Urothelium cell line (cell line): ENCODE results near the gene RTP5.

Source experiments
- DNase-seq: peaks from one replicate; pipeline ENCODE4 v3.0.0; 2011; ENCODE audit warnings: low spot score, mixed read lengths
- FAIRE-seq: peaks from 2 replicates; lab custom pipeline; 2011; peaks lifted over from hg19 to GRCh38; lab: Jason Lieb, UNC

Gene RTP5

DNA sequence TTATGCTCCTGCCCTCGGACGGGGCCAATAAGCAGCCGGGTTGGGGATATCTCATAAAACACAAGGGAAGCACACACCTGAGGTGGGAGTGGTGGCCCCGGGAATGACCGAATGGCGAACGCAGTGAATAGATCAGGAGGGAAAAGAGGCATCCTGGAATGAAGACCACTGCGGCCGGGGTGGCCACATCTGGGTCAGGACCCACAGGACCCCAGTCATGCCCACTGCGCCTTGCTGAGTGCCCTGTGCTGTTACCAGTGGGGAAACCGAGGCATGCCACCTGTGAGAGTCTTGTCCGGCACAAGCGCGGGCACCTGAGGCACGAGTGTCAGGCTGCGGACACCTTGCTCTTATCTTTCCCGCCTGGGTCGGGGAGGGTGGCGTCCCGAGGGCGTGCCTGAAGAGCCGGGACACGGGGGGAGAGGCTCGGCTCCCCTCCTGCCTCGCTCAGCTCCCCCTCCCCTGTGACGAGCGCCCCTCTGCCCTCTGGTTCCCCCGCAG lies 12.4 kb upstream of the RTP5 start:
- DNase-seq, result no peak
- FAIRE-seq, result no peak

DNA sequence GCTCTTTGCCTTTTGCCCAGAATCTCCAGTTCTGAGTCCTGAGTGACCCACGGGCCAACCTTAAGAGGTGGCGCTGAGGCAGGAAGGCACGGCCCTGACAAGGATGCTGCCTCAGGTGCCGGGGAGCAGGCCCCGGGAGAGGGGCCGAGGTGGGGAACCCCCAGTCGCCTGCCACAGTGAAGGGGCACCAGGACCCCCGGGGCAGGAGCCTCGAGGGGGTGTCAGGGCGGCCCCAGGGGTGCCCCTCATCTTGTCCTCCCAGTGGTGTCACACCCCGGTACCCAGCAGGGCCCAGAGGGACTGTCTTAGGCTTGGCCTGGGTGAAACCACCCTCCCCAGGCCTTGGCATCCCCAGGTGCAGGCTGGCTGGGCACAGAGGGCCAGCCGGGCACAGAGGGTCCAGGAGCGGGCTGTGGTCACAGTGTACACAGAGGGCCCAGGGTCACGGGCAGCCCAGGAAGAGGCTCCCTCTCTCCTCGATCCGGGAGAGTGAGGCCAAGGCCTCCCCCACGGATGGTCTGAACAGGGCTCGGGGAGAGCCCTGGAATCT lies 11.9 kb upstream of the RTP5 start:
- FAIRE-seq (no peak), DNase-seq (no peak)

DNA sequence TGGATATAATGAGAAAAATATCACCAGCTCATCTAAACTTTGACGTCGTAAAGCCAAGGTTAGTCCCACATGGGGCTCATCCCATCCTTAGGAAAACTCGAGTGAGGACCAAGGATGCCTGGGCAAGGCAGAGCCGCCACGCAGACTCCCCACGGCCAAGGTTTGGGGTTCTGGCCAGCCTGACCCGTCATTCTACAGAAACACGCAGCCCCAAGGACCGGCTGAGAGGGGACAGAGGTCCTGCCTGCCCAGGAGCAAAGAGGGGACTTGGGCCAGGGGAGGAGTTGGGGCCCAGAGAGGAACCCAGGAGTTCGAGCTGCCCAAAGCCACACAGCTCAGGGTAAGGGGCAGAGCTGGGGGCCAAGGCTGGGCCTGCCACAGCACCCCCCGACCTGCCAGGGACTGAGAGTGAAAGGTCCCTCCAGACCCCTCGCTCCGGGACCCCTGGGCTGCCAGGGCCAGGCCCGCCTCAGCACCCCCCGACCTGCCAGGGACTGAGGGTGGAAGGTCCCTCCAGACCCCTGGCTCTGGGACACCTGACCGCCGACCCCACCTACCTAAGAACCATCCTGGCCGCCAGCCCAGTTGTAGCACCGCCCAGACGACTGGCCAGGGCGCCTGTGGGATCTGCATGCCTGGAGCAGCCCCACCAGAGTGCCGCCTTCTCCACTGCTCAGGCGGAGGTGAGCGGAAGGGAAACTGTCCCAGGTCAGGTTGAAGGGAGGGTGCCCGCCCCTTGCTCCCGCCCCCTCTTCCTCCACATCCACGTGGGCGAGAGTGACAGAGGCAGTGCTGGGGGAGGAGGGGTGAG lies 11.1 kb upstream of the RTP5 start, which contains the start of gene PDCD1:
TSS of gene PDCD1 (minus strand) at position 689 of the 811 bp plus-strand sequence. CDS start at position 633, 56 bp downstream.
- FAIRE-seq (no peak), DNase-seq (peak; percentile 54)

DNA sequence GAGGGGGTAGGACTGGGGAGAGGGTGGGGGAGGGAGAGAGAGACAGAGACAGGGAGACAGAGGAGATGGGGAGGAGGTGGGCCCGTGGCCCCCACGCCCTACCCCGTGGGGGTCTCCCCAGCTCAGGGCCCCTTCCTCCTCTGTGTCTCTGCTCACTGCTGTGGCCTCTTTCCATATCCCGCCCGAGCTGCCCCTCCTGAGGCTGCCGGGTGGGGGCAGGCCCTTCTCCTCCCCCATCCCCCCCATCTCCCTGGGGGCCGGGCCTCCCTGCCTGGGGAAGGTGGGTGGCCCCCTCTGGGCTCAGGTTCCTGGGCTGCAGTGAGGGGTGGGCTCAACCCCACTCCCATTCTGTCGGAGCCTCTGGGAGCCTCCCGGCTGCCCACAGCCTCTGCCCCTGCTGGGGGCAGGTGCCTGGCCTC lies 10.5 kb upstream of the RTP5 start:
- DNase-seq (no peak), FAIRE-seq (no peak)

DNA sequence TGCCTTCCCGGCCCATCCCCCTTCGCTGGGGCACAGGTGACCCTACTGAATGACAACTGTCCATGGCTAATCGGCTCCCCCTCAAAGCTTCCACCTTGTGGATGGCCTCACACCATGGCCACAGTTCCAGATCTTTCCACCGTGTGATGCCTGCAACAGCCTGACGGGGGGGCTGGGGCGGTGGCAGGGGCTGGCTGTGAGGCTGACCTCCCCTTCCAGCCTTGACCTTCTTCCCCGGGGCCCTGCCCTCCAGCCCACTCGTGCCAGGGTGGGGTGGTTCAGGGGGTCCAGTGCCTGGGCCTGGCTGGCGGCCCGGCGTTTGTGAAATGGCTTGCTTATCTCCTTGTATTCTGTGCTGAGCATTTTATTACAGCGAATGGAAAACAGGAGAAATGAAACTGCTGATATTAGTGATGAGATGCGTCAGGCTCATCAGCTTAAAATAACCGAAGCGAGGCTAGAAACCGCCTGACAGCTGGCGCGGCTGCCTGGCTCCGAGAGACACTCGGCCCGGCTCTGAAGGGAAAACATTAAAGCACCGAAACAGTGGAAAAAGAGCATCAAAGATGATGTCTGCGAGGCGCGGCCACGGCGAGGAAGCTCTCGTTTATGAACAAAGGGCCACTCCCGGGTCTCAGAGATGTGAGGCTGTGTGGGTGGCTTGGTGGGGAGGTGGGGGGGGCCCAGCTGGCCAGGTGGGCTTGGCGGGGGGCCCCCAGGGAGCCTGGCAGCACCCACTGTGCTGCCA lies 9.9 kb upstream of the RTP5 start:
- FAIRE-seq (no peak), DNase-seq (no peak)

DNA sequence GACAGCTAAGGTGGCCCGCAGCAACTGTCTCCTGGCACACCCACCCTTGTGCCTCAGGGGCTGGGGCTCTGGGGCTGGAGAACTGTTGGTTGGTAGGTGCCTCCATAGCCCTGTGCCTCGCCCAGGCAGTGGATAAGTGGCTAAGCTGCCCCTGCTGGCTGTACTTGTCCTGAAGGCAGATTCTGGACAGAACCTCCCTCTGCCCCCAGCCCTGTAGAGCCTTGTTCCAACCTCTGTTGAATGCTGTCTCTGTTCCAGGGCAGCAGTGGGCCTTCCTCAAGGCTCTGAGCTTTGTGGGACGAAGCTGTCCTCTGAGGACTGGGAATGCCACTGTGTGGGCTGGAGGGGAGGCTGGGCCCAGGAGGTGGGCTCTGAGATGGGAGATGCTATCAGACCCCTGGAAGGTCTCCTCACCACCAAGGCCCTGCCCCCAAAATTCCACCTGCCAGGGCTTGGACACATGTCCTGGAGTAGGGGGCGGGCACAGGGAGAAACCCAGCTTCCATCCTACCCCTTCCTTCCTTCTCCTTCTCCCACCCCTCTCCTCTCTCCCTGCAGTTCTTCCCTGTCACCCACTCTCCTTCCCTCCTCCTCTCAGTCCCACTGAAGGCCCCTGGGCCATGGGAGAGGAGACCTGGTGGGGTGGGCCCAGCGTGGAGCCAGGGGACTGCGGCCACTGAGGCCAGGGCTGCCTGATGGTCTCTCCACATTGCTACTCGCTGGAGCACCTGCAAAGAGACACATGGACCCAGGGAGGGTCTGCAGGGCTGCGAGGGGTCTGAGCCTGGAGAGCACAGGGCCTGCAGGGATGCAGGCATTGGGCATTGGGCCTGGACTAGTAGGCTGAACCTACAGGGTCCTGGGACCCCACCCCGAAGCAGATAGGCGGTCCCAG lies 9.1 kb upstream of the RTP5 start:
- DNase-seq (no peak), FAIRE-seq (no peak)

DNA sequence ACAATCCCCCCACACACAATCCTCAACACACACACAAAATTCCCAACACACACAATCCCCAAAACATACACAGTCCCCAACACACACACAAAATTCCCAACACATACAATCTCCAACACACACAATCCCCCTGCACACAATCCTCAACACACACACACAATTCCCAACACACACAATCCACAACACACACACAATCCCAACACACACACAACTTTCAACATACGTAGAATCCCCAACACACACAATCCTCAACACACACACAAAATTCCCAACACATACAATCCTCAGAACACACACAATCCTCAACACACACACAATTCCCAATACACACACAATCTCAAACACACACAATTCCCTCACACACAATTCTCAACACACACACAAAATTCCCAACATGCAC lies 8.3 kb upstream of the RTP5 start:
- FAIRE-seq (no peak), DNase-seq (no peak)

DNA sequence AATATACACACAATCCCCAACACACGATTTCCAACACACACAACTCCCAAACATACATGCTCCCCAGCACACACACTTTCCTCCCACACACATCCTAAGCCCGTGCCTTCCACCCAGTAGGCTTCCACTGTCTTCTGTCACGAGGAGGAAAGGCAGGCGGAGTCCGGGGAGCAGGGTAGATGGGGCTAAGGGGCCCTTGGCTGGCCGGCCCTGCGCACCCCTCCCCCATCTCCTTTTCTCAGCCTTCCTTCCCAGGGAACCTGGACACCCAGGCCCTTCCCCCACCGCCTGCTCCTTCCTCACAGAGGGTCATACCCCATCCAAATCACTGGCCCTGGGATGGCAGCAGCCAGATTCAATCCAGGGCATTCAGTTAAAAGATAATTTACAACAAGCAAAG lies 7.4 kb upstream of the RTP5 start:
- DNase-seq (no peak), FAIRE-seq (no peak)

DNA sequence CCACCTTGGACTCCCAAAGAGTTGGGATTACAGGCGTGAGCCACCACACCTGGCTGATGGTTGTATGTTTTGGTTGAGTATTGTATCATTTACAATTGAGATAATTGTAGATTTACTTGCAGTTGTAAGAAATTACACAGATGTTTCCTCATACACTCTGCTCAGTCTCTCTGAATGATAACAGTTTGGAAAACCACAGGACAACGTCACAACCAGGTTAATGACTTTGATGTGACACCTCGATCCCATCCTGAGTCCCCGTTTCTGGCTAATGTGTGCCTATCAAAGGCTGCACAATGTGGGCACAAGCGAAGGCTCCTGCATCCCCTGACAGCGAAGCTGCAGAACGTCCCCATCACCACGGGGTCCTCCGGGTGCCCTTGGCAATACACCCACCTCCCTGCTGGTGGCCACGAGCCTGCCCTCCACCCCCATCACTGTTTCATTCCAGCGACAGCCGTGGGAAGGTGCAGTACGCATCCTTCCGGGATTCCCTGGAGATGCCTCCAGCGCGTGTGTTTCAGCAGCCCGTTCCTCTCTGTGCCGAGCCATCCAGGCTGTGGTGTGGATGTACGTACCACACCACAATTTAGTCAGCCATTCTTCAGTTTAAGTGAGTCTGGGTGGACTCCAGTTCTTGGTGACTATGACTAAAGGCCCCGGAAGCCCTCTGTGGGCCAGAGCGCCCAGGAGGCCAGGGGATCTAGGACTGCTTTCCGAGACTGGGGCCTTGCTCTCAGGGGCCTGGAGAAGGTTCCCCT lies 6.6 kb upstream of the RTP5 start:
- FAIRE-seq, result no peak

DNA sequence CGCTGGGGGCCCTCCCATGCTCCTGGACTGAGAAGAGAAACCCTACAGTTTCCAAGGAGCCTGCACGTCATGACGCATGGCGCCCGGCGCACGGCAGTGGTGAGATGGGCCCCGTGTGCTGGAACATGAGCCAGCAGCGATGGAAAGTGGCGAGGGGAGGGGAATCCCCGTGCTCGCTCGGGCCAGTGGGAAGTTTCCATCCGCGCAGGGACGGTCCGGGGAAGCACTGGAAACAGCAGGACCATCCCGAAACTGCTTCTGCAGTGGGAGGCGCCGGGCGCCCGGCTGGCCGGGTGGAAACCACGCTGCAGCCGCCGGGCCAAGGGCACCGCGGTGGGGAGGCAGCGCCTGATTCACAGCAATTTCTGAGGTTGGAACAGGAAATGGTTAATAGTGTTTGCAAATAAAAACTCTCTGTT lies 6.0 kb upstream of the RTP5 start:
- DNase-seq (no peak), FAIRE-seq (no peak)

More for the DNA sequence above, 6.6 kb upstream of the RTP5 start:
- no peak for DNase-seq

DNA sequence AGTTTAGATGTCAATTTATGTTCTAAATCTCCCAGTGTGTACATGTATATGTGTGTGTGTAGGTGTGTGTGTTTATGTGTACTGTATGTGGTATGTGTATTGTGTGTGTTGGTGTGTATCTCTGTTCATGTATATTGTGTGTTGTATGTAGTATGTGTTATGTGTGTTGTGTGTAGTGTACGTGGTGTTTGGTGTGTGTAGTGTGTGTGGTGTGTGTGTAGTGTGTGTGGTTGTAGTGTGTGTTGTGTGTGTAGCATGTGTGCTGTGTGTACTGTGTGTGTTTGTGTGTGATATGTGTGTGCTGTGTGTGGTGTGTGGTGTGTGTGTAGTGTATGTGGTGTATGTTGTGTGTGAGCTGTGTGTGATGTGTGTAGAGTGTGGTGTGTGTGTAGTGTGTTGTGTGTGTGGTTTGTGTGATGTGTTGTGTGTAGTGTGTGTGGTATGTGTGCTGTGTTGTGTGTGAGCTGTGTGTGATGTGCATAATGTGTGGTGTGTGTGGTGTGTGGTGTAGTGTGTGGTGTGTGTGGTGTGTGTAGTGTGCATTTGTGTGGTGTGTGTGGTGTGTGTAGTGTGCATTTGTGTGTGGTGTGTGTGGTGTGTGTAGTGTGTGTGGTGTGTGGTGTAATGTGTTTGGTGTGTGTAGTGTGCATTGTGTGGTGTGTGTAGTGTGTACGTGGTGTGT lies 5.2 kb upstream of the RTP5 start:
- DNase-seq (no peak), FAIRE-seq (peak; percentile 100)

DNA sequence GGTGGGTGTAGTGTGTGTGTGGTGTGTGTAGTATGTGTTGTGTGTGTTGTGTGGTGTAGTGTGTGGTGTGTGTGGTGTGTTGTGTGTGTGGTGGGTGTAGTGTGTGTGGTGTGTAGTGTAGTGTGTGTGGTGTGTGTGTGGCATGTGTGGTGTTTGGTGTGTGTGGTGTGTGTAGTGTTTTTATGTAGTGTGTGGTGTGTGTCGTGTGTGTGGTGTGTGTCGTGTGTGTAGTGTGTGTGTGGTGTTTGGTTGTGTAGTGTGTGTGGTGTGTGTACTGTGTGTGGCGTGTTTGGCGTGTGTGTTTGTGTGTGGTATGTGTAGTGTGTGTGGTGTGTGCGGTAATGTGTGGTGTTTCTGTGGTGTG lies 4.7 kb upstream of the RTP5 start:
- no peak for DNase-seq
- FAIRE-seq, result no peak

DNA sequence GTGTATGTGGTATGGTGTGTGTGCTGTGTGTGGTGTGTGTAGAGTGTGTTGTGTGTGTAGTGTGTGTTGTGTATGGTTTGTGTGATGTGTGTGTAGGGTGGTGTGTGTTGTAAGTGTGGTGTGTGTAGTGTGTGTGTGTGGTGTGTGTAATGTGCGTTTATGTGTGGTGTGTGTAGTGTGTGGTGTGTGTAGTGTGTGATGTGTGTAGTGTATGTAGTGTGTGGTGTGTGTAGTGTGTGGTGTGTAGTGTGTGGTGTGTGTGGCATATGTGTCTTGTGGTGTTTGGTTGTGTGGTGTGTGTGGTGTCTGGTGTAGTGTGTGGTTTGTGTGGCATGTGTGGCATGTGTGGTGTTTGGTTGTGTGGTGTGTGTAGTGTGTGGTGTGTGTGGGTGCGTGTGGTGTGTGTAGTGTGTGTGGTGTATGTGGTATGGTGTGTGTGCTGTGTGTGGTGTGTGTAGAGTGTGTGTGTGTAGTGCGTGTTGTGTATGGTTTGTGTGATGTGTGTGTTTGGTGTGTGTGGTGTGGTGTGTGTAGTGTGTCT lies 4.0 kb upstream of the RTP5 start:
- no peak for FAIRE-seq

DNA sequence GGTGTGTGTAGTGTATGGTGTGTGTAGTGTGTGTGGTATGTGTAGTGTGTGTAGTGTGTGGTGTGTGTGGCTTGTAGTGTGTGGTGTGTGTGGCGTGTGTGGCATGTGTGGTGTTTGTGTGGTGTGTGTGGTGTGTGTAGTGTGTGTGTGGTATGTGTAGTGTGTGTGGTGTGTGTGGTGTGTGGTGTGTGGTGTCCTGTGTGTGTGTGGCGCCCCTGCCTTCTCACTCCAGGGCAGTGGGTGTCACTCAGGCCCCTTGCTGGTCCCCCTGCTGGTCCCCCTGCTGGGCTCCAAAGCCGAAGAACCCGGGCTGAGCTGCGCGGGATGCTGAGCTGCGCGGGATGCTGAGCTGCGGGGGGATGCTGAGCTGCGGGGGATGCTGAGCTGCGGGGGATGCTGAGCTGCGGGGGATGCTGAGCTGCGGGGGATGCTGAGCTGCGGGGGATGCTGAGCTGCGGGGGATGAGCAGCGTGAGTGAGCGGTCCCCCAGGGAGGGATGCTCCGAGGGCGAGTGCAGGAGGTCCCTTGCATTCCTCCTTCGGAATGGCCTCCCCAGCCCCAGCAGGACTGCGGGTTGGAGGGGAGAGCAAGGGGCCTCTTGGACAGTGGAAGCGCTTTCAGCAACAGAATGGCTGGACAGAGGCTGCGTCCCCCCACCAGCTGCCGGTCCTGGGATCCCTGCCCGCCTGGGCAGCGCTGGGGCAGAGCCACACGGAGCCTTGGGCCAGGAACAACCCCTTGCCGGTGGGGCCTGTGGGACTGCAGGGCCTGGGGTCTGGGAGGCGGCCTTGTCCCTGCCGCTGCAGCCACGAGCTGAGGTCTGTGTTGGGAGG lies 3.4 kb upstream of the RTP5 start:
- no peak for FAIRE-seq
- DNase-seq, result peak; percentile 39

More for the DNA sequence above, 4.0 kb upstream of the RTP5 start:
- DNase-seq, result no peak

DNA sequence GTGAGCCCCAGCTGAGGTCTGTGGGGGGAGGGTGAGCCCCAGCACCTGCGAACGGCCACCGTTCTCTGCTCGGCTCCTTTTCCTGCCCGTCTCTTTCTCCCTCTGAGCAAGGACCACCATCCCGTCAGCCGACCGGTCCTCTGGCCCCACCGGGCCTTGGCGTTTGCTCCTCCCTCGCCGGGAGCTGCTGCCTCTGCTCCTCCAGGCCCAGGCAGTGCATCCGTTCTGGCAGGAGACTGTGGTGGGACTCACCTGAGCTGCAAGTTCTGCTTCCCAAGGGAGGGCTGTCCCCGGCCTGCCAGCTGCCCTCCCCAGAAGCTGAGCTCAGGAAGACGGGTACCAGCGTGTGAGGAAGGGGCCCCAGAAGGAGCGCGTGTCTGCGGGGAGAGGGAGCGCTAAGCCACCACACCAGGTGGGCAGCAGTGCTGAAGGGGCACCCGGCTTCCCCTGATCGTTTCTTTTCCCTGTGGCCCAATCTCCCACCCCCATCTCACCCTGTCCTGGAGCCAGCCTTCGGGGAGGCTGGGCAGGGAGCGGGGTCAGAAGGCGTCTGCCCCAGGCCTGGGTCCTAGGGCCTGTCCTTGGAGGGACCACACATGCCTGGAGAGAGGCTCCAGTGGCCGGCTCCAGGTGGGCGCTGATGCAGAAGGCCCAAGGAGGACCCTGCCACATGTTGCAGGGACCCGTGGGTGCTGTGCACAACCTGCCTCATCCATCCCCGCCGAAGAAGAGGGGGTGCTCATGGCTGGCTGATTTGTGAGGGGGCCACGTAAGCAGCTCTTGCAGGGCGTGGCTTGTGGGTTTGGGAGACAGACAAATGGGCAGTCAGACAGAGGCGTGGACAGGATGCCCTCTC lies 2.5 kb upstream of the RTP5 start:
- DNase-seq (no peak), FAIRE-seq (no peak)

DNA sequence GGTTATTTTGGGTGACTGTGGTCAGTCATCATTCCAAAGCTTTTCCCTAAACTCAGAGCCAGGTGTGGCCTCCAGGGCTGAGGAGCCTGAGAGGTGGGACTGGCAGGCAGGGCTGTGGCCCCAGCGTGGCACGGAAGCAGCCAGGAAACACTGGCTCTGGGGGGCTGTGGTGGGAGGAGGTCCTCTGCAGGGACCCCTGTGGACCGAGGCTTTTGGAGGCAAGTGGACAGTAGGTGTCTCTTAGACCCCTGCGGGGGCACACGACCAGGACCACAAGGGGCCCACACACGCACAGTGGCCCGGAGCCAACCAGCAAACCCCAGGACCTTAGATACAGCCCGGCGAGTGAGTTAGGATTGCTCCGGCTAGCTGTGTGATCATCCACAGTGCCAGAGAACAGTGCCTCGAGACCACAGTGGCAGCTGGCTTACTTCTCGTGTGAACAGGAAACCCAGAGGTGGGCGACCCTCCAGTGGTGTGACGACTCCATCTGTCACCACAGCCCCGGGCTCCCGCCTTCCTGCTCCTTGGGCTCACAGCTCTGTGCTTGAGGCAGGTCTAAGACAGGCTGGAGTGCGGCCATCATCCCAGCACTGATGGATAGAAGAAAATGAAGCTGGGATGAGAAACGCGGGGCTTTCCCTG lies 1.6 kb upstream of the RTP5 start:
- FAIRE-seq, result no peak
- DNase-seq, result no peak

DNA sequence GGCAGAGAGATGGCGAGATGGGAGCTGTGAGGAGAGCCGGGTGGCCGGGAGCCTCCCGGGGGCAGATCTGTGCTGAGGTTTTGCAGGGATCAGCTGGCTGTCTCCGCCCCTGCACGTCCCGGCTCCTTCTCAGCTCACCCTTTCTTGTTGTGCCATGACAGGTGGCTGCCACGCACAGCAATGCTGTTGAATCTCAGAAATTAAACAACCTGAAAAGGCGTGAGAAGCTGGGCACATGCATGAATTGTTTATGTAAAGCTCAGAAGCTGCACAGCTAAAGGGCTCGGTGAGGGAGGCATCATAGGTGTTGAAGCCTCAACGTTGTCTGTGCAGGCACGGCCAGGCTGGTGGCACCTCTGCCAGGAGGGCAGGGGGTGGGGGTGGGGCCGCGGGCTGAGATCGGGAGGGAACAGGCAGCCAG lies 858 bp upstream of the RTP5 start:
- no peak for FAIRE-seq
- DNase-seq, result no peak
